Adrenal gland (tissue), 5 donors: Measurements from ENCODE around the gene TENM4.

Source experiments
- POLR2A ChIP-seq, 2 donors: fragments of 450-650 bp; IDR thresholded peaks; one replicate each; pipeline ENCODE4 v1.6.1; 2017; ENCODE audit warnings: antibody characterized with exemption in 2 of 2, mild to moderate bottlenecking in 2 of 2, moderate library complexity in 1 of 2
- TF ChIP-seq, protein P1 (sequence below), 6 experiments: fragments of 450-650 bp in 4 of 6; fragments of 200-600 bp in 2 of 6; sonication (generic) in 1 of 6; IDR thresholded peaks; 1 replicate in 5 of 6; 2 replicates in 1 of 6; pipeline versions ENCODE4 v1.5.1 to v1.8.0; 2016 to 2021; ENCODE audit warnings: antibody characterized with exemption in 6 of 6, mild to moderate bottlenecking in 2 of 6, moderate library complexity in 1 of 6
- donor health status: DM: no; HTN: no; CAD: no.

DNA sequence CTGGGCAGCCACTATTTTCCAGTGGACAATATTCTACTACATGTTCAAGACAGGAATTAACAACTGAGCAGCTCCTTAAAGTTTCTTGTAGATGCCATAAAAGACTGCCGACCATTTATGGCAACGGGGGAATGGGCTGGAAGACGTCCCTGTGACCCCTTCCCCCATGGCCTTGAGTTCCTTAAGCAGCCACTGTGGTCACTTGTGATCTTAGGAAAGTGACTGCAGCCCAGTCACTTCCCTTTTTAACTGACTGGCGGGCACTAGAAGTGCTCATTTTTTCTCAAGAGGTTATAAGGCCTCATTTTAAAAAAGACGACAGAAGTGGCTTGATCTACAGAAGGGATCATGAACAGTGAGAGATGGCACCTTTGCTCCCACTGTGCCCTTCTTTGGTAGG lies 713.0 kb downstream of the TENM4 start:
- TF ChIP-seq, protein P1, sequence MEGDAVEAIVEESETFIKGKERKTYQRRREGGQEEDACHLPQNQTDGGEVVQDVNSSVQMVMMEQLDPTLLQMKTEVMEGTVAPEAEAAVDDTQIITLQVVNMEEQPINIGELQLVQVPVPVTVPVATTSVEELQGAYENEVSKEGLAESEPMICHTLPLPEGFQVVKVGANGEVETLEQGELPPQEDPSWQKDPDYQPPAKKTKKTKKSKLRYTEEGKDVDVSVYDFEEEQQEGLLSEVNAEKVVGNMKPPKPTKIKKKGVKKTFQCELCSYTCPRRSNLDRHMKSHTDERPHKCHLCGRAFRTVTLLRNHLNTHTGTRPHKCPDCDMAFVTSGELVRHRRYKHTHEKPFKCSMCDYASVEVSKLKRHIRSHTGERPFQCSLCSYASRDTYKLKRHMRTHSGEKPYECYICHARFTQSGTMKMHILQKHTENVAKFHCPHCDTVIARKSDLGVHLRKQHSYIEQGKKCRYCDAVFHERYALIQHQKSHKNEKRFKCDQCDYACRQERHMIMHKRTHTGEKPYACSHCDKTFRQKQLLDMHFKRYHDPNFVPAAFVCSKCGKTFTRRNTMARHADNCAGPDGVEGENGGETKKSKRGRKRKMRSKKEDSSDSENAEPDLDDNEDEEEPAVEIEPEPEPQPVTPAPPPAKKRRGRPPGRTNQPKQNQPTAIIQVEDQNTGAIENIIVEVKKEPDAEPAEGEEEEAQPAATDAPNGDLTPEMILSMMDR (IDR thresholded peaks at IDR 0.05): no peak
- no peak for TF ChIP-seq POLR2A (IDR thresholded peaks at IDR 0.05)
